ENCODE data around the gene CCDC85C. TPM values are rescaled to one million over a fixed set of nuclear protein-coding genes. Genes with fewer than 3 reads are reported as not detected.
A peak's percentile ranks its signal among the peaks of the same experiment; 100 is the strongest.

The CCDC85C gene
- polyA plus RNA-seq, 12 donors = 2.9 to 10.4 (median 3.7) TPM; not detected in 1

DNA sequence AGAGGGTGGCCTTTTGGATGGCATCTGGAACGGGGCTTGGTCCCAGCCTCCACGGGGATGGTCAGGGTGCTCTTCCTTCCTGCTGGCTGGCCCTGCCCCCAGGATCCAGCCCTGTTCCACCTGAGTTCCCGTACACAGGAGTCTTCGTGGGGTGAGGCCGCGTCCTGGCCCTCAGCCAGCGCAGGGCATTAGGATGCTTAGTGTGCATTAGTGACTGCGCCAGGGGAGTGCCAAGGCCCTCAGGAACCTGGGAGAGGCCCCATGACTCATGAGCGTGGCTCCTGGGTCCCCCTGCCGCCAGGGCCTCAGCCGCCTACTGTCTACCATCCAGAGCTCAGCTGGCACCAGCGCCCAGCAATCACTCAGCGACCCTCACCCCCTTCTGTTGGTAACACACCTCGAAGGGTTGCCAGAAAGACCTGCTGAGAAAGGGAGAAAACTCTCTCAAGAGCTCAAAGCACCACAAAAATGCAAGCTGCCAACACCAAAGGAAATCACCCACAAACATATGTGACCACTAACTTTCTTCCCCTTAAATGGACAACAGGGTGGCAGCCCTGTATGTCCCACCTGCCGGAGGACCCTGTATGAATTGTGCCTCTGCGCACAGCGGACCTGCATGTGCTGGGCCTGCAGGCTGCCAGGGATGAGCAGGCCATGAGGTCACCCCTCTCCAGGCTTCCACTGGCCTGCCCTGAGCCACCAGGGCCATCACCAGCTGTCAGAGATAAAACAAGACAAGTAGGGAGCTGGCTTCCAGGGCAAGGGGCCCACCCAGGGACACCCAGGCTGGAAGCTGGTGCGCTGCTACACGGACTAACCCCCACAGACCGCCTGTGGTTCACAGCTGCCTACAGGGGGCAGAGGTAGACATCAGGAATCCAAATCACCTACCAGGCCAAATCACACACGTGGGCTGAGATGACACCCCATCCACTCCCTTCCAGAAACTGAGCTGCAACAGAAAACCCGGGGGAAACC is 28.7 kb downstream of the CCDC85C start:
- DNase-seq = no peak

DNA sequence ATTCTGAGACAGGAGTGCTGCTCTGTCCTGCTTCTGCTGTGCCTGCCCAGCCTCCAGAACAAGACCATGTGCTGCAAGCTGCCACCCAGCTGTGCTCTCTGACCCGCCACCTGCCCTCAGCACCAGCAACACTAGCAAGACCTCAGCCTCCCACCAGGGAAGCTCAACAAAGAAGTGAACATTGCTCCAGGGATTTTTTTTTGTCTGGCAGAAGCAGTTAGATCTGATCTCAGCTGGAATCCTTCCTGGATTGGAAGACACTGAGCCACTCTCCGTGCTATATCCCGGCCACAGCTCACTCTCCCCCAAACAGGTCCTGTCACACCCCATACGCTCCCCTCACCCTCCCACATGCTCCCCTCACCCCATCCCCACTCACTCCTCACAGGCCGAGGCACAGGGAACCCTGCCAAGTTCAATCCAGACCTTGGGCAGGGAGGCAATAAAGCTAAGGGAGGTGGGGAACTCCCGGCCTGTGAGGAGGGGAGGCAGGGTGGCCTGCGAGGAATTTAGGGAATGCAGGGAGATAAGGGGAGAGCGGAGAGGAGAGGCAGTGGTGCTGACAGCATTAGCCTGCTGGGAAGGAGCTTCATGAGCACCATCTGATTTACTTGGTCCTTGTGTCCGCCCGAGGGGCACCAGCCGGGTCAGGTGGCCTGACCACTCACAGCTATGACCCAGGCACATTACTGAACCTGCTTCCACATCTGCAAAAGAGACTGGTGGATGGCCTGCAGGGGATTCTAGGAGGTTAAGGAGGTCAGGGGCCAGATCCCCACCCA is 29.7 kb downstream of the CCDC85C start:
- DNase-seq = peak; percentile 54

DNA sequence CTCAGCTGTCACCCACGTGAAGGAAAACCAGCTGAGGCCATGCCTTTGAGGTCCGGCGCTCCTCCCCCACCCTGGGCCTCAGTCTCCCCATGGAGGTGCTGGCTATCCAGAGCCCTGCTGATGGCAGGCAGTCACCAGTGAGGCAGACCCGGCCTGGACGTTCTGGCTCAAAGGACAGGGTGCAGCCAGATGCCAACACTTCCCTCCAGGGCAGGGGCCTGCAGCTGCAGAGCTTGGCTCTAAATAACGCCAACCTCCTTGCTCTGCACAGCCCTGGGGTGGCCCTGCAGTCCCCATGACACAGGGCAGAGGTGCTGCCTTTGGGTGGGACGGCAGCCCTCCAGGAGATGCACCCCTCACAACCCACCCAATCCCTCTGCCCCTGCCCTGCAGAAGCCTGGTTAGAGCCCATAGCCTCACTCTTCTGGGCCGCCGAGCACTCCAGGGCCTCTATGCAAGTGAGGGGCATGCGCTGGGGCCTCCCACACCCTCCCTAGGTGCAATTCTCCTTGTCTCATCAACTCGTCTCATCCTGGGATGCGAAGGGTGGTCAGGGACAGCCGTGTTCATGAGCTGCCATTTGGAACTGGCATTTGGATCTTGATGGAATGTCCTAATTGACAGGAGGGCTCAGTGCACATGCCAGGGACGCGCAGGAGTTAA is 30.4 kb downstream of the CCDC85C start:
- no peak for DNase-seq

DNA sequence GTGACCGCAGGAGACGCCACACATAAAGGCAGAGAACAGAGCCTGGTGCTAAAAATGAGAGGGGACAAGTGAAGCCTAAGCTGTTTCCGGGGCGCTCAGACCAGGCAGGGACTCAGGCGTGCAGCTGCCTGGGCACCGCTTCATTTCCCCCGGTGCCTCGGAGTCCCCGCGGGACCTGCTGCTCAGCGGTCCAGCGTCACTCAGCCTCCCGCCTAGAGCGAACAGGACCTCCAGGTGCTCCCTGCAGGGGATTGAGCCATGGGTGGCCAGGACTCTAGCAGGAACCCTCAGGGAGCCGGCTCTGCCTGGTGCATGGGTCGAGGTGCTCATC is 31.0 kb downstream of the CCDC85C start:
- DNase-seq = no peak

DNA sequence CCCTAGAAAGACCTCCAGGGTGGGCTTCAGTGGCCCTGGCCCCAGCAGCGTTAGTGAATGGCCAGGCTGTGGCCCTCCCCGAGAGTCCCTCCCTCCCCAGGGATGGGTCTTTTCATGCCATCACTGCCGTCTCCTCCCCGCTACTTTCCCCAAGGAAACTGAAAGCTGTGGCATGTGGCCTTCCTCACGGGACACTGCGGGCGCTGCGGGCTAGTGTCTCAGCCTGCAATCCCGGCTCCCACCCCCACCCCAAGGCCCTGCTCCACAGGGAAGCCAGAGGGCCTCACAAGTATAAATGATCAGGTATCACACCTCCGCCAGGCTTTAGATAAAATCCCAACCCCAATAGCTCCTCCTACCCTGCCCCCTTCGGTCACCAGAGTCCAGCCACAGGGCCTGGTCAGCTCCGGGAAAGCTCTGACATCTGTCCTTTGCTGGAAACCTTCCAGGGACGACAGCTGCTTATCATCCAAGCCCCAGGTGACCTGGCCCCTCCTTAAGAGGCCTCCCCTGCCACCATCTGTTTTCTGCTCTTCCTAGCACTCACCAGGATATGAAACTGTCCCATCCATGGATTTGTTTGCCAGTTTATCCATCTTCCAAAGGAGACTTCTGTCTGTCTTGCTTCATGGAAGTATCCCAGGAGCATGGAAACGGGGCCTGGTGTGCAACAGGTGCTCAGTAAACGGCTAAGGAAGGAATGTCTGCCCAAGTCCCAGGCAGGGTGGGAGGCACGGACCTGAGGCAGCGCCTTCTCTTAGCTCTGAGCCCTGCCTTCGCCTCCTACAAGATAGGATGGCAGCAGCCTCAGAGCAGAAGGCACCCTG is 31.6 kb downstream of the CCDC85C start:
- peak; percentile 28 for DNase-seq

DNA sequence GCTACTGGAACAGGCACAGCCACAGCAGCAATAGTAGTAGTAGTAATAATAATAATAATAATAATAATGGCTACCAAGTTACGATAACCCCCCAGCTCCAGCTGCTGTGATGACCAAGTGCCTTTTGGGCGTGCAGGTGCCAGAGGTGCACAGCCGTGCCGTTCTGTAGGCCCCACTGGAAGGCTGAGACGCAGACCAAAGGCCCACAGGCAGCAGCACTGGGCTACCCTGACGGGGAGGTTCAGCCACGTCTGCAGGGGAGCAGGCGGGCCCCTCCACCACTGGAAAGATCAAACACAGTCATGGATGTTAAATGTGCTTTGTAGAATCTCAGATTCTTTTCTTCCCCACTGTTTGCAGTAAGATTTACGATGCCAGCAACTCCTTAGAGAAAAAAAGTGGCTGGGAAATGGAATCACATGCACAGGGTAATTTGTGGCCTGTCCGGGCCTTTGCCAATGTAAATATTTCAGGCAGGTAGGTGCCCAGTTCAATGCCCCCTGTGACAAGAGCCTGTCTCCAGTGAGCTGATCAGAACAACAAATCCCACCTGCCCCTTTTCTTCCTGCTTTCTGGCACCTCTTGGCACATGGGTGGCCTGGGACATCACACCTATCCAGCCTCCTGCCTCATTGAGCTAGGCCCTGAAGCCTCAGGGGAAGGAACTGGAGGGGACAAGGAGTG is 32.6 kb downstream of the CCDC85C start:
- no peak for DNase-seq

DNA sequence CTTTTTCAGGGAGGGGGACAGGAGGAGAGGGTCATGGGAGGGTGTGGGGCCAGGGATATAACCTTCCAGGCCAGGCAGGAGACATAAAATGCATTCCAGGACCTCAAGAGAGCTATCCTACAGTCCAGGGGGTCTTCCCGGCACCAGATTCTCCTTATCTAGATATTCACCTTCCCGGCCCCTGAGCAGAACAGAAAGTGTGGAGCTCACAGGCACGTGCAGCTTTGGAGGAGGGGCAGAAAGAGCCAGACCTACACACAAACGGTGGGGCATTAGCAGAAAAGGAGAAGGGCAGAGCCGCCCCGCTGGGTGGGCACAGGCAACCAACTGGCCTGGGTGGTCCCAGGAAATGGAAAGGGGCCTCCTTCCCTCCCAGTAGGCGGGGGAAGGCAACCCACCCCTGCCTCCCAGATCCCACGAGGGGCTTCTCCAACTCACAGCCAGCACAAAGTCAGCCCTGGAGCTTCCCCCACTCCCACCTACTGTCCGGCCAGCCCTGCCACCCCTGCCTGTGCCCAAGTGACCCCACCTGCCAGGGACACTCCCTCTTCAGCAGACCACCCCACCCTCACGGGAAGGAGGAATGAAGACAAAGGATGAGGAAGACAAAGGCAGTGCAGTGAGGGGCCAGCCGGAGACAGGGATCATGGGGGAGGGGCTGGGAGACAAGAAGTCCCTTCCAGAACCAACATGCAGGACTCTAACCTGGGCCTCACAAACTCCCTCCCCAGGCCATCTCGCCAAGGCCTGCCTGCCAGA is 33.3 kb downstream of the CCDC85C start:
- no peak for DNase-seq

DNA sequence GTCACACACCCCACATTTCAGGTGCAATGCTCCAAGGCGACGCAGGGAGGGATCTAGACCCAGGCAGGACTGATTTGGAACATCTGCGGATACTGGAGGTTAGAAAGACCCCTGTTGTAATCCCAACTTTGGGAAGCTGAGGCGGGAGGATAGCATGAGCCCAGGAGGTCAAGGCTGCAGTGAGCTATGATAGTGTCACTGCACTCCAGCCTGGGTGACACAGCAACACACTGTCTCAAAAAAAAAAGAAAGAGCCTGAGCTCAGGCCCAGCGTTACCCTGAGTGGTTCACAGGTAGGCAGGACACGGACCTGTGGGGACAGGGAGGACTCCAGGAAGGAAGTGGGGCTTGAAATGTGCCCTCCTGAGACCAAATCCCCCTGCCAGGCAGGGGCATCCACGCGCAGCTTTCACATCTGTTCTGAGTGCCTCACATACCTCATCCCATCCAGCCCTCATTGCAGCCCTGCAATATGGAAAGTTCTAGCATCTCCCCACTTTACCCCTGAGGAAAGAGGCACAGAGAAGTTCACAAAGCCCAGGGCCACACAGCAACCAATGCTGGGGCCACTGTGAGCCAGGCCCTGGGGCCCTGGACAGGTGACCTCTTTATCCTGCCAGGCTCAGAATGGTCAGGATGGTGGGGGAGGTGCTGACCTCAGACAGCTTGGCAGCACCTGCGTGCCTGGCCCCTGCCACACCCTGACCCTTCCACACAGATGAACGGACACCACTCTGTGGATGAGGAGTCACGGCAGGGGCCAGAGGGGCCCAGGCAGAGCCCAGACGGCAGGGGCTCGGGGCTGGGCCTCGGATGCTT is 34.1 kb downstream of the CCDC85C start:
- DNase-seq = no peak

DNA sequence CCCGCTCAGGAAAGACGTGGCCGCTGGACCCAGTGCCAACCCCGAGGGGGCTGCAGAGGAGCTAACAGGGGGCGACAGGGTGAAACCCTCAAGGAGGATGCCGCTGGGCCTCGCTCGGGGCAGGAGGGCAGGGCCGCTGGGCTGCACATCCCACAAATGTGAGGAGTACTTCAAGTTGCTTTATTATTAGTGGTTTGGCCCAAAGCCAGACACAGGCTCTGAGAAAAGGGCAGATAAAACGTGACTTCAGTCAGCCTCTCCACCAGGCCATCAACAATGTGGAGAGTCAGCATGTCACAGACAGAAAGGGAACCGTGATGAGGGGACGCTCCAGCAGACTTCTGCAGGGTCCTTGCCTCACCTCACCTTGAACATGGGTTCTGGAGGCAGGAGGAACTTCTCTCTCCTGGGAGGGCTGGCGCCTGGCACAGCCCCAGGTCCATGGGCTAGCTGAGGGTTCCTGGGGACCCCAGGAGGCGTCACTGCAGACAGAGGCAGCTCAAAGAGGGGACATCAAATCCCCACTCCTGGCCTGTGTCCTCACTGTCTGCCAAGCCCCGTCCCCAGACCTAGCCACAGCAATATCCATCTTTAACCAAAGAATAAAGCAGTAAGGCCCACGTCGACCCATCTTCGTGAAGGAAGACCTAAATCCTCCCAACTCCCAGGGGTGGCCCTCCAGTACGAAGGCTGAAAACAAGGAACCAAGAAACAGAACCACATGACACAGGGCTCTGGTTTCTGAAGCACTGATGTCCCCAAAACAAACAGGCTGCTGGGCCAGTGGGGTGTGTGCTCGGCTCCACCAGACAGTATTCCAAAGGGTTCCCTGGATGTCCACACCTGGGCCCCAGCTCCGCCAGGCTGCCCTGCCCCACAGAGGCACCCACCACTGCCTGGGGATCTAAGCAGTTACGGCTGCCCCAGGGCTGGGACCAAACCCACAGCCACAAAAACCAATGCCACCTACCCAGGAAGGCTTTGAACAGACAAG is 35.1 kb downstream of the CCDC85C start:
- DNase-seq = no peak

DNA sequence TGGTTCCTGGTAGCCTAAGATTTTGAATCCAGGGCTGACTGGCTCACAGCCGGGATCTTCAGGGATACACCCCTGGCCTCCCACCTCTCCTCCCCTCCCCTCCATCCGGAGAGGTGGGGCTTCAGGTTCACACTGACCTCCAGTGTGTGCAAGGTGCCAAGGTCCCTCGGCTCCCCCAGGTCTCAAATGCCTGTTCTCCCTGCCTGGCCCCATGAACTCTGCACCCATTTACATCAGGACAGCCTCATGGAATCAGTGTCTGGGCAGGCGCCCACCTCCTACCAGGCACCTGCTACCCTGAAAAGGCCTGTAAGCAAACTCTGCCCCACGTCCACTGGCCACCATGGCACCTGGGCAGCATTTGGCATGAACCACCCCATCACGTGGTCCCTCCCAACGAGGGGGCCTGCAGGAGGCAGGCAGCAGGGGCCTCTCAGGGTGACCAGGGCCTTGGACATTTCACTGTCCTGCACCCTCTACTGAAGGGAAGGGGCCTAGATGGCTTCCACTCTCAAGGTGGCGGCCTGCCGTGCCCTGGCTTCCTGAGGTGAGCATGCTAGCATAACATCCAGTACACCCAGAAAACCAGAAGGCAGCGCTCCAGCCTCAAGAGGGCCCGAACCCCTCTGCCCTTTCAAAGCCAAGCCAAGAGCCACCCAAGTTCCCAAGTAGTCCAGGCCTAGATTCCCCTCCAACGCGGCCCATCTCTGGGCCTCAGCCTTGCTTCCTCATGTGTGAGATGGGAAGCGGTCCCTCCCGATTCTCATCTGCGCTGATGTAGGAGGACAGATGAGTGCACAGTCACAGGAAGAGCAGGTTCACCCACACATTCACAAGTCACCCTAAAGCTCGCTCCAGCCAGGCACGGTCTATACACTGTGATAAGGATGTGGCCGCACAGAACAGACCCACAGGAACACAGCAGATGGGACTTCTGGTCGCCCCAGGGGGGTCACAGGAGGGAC is 37.3 kb downstream of the CCDC85C start:
- DNase-seq = no peak

DNA sequence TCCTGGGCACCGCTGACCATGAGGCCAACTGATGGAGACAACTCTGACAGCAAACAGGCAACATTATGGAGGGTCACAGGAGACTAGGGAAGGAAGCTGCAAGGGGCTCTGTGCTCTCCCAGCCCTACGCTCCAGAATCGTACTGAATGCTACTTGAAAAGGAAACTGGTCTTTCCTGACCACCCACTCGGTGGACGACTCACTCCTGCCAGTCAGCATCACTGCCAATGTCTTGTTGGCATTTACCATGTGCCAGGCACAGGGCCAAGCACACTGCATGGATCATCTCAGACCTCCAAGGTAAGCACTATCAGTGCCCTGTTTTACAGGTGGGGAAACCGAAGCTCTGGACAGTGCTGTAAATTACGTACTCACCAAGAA is 38.0 kb downstream of the CCDC85C start:
- no peak for DNase-seq

DNA sequence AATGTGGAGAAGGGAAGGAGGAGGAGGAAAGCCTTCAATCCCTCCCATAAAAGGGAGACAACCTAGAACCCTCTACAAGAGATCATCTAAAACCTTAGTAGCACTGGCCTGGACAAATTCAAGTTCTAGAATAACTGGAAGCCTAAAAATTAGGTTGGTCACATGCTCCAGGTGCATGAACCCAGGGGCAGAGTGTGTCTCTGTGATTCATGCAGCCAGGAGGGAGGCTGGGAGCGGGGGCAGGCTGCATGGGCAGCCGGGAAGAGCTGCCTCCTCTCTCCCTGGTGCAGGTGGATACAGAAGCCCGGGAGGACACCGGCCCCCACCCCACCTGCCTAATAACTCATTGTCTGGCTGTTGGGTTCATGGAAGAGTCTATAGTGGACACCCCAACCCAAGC is 38.6 kb downstream of the CCDC85C start:
- DNase-seq = no peak

DNA sequence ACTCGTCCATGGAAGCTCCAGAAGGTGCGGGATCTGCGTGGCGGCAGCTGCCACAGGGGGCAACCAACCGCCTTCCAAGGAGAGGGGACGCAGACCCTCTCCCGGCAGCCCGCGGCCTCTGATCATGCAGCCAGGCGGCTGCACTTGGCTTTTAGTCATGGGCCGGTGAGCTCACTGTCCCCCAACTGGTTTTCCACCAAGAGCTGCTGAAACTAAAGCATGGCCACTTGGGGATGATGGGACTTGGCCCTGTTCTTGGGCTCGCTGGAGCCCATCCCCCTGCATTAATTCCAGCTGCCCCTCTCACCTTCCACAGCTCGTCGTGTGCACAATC is 39.1 kb downstream of the CCDC85C start:
- peak; percentile 31 for DNase-seq

DNA sequence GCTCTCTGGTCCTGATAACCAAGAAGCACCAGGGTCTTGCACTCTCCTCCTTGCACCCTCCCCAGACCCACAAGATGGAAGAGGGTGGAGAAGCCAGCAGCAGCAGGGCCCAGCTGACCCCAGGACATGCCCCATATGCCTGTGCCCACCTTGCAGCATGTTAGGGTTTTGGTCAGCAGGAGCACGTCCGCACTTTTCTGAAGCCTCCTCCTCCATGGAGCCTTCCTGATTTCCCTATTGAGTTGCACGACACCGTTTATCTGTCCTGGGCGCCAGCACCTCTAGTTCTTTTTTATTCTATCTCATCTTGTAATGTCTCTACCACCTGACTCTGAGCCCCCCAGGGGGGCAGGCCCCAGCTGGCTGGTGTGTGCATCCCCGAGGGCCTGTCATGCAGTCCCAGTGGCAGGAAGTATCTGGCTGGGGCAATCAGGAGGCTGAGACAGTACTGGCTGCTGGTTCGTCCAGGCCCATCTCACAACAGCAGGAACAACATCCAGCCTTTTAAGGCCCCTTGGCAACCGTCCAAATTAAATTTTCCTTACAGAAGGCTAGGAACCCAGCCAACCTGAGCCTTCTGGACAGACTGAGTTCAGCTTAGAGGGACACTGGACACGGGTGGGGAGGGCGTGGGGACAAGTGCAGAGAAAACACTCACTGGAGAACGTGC is 39.6 kb downstream of the CCDC85C start:
- peak; percentile 92 for DNase-seq

DNA sequence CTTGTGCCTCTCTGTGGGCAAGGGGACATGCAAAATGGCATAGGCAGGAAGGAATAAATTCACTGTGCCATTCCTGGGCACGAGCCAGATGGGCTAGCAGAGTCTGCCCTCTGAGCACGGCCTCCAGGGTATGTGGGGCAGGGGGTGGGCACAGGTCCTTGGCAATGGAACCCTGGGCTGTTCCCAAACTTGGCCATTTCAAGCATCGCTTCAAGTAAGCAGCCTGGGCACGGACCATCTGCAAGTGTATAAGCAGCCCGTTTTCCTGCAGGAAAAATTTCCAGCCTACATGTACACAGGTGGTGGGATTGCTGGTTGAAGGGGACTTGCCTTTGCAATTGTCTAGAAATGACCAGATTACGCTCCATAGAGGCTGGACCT is 40.3 kb downstream of the CCDC85C start:
- DNase-seq = no peak

All from muscle of arm (tissue), 12 donors.